HCT116 (cell line): Measurements from ENCODE around the gene VSX1.

Experiments
- CBX3 ChIP-seq: IDR thresholded peaks from 2 replicates; pipeline ENCODE4 v1.6.1; 2012; ENCODE audit warnings: low read depth
- EZH2 ChIP-seq: fragments of 200-600 bp; sonication (generic); IDR thresholded peaks from 2 replicates; pipeline ENCODE4 v1.6.1; 2017; ENCODE audit warnings: antibody characterized with exemption, mixed run types
- POLR2A ChIP-seq: IDR thresholded peaks from 2 replicates; pipeline ENCODE4 v1.7.0; 2011; ENCODE audit warnings: borderline replicate concordance; ENCODE audit not compliant: insufficient read depth, insufficient read length; ENCODE audit errors: extremely low read depth
- POLR2AphosphoS5 ChIP-seq: IDR thresholded peaks from 2 replicates; pipeline ENCODE4 v1.6.1; 2011; ENCODE audit warnings: mild to moderate bottlenecking, low read depth, low read length, moderate library complexity
- SP1 ChIP-seq: IDR thresholded peaks from 2 replicates; pipeline ENCODE4 v1.6.1; 2012; ENCODE audit warnings: low read depth
- TF ChIP-seq, protein P1 (sequence below), 3 experiments: fragments of 200-600 bp in 1 of 3; sonication (generic) in 1 of 3; IDR thresholded peaks in 2 of 3; conservative IDR thresholded peaks in 1 of 3; 2 replicates each; pipeline ENCODE4 v1.5.1; 2012 to 2017; ENCODE audit warnings: low read depth in 2 of 3, low read length in 2 of 3, antibody characterized with exemption in 1 of 3, borderline replicate concordance in 1 of 3, control low read depth in 1 of 3, mild to moderate bottlenecking in 1 of 3, mixed read lengths in 1 of 3, mixed run types in 1 of 3, moderate library complexity in 1 of 3; ENCODE audit not compliant: insufficient read depth in 1 of 3
- TF ChIP-seq, protein P2 (sequence below): IDR thresholded peaks from 2 replicates; pipeline ENCODE4 v1.6.1; 2012

GRCh38 chr20:25037288-25038102 lies 44.4 kb downstream of the VSX1 start:
- TF ChIP-seq POLR2AphosphoS5 (no peak), EZH2 (no peak), POLR2A (no peak), CBX3 (no peak), SP1 (no peak)
- TF ChIP-seq, protein P1, sequence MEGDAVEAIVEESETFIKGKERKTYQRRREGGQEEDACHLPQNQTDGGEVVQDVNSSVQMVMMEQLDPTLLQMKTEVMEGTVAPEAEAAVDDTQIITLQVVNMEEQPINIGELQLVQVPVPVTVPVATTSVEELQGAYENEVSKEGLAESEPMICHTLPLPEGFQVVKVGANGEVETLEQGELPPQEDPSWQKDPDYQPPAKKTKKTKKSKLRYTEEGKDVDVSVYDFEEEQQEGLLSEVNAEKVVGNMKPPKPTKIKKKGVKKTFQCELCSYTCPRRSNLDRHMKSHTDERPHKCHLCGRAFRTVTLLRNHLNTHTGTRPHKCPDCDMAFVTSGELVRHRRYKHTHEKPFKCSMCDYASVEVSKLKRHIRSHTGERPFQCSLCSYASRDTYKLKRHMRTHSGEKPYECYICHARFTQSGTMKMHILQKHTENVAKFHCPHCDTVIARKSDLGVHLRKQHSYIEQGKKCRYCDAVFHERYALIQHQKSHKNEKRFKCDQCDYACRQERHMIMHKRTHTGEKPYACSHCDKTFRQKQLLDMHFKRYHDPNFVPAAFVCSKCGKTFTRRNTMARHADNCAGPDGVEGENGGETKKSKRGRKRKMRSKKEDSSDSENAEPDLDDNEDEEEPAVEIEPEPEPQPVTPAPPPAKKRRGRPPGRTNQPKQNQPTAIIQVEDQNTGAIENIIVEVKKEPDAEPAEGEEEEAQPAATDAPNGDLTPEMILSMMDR (IDR thresholded peaks at IDR 0.05 in 2 of 3, conservative IDR thresholded peaks at IDR 0.05 in 1 of 3; ENCODE audit: borderline replicate concordance in 1 of 3, insufficient read depth in 1 of 3, low read depth in 2 of 3, low read length in 2 of 3), result no peak
- TF ChIP-seq, protein P2, sequence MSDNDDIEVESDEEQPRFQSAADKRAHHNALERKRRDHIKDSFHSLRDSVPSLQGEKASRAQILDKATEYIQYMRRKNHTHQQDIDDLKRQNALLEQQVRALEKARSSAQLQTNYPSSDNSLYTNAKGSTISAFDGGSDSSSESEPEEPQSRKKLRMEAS, result no peak
